ENCODE measurements around the gene TNIP2. TPM values are rescaled to one million over a fixed set of nuclear protein-coding genes. Genes with fewer than 3 reads are reported as not detected.
"Not testable (repeated sequence)": the region's sequence is repeated elsewhere in the genome, so short reads cannot be mapped to it uniquely, and the experiment has no call there.

The TNIP2 gene
- total RNA-seq, 1 donor from 2014 or later = 99.6 TPM

DNA sequence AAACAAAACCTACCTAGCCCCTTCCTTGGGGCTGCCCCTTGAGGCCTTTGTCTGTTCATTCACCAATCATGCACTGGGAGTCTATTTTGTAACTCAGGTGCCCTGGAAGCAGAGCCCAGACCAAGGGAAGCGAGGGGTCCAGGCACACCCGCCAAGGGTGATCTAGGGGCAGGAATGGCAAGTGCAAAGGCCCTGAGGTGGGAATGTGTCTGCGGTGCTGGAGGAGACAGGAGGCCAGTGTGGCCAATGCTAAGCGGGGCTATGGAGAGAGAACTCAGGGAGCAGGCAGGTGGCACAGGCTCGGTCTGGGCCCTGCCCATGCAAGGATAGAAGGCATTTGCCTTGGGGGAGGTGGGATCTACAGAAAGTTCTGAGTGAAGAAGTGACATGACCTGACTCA lies 33.2 kb upstream of the TNIP2 start:
- peak overlapping the region; percentile 9 for H3K4me3 Mint-ChIP-seq
- no peaks in the 10 kb centered on the region for H3K9me3 Mint-ChIP-seq
- H3K36me3 Mint-ChIP-seq (ENCODE audit: low read depth) = peaks cover under 1% of the 10 kb centered on the region
- intact Hi-C loops (cut with micrococcal nuclease) = no loop called here
- no peak for DNase-seq
- H3K27me3 Mint-ChIP-seq = no peaks in the 10 kb centered on the region
- H3K4me1 Mint-ChIP-seq = peaks cover 35% of the 10 kb centered on the region
- peak overlapping the region; percentile 80 for H3K27ac Mint-ChIP-seq

DNA sequence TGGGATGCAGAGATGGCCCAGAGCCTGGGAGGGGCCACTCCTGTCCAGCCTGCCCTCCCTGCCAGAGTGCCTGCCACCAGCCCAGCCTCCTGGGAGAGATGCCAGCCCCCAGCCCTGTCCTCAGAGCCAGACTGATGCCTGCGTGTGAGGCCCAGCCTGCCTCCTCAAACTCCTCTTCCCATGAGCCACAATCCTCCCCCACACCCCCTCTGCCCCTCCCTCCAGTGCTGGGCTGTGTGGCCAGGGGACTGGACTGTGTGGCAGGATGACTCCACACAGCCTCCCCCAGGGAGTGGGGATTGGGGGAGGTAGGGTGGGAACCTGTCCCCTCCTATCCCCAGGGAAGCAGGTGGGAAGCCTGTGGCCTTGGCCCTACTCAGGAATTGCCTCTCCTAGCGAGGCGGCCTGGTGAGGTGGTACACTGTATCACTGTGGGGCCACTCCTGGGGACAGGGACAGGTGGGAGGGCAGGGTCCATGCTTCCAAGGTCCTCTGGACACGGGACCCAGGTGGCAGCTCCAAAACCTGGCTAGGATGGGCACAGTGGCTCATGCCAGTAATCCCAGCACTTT lies 32.5 kb upstream of the TNIP2 start:
- intact Hi-C loops (cut with micrococcal nuclease) = no loop called here
- H3K36me3 Mint-ChIP-seq (ENCODE audit: low read depth) = peaks cover 3% of the 10 kb centered on the region
- peaks cover 33% of the 10 kb centered on the region for H3K4me1 Mint-ChIP-seq
- H3K27me3 Mint-ChIP-seq = peaks cover 4% of the 10 kb centered on the region
- no peak overlapping the region for H3K4me3 Mint-ChIP-seq
- peak overlapping the region; percentile 93 for H3K27ac Mint-ChIP-seq
- no peak for DNase-seq
- H3K9me3 Mint-ChIP-seq = peaks cover 7% of the 10 kb centered on the region

DNA sequence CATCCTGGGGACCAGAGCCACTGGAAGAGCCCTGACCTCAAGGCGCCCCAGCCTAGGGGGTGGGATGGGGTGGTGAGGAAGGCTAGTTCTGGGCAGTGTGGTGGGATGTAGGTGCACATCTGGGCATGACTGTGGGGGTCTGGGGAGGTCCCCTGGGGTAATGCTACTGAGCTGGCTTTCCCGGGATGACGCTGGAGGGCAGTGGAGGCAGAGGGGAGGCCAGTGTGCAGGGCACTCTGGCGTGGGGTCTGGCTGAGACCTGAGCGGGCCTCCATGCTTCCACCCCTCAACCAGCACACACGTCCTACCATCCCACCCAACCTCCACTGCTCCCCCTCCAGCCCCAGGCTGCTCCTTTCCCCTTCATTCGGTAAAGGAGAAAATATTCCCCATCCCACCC lies 32.0 kb upstream of the TNIP2 start:
- peak overlapping the region; percentile 93 for H3K27ac Mint-ChIP-seq
- no peak overlapping the region for H3K4me3 Mint-ChIP-seq
- H3K4me1 Mint-ChIP-seq = peaks cover 33% of the 10 kb centered on the region
- H3K9me3 Mint-ChIP-seq = peaks cover 11% of the 10 kb centered on the region
- H3K27me3 Mint-ChIP-seq = peaks cover 4% of the 10 kb centered on the region
- intact Hi-C loops (cut with micrococcal nuclease) = no loop called here
- H3K36me3 Mint-ChIP-seq (ENCODE audit: low read depth) = peaks cover 3% of the 10 kb centered on the region
- DNase-seq = no peak

DNA sequence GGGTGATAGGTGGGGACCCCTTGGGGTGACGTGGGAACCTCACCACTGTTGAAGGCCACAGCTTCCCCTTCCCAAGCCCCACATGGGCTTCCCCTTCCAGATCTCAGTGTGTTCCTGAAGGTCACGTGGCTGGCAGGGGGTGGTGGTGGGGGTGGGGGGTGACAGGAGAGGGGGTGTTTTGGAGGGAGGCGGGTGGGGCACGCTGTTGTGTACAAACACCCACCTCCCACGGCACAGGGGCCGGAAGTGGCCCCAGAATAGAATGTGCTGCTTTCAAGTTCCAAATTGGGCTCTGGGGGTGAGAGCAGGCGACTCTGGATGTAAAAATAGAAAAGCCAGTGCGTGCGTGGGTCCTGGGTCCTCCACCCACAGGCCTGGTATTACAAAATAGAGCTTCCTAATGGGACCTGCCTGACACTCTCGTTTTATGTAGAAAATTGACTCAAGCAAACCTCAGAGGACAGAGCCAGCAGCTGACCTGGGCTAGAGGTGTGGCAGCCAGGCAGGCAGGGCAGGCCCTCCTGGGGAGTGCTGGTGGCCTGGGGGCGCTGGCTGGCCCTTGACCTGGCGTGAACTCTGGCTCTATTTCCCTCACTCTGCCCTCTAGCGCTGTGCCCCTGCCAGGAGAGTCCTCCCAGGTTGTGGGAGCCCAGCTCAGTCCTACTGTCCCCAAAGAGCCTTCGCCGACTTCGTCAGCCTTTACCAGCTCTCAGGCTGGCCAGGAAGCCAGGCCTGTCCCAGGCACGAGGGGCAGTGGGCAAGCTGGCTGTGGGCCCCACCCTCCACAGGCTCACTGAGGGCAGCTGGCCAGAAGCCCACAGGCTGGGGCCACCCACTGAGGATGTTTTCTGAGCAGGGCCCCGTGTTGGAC lies 31.3 kb upstream of the TNIP2 start:
- H3K4me1 Mint-ChIP-seq = peaks cover 33% of the 10 kb centered on the region
- H3K27ac Mint-ChIP-seq = peak overlapping the region; percentile 93
- H3K9me3 Mint-ChIP-seq = peaks cover 17% of the 10 kb centered on the region
- intact Hi-C loops (cut with micrococcal nuclease) = loop anchor here (1.0 to 2.0 kb wide), 2 partner anchors 11 to 17 kb away; no protein-coding TSS in a partner anchor
- peak; percentile 85 for DNase-seq
- peaks cover 7% of the 10 kb centered on the region for H3K36me3 Mint-ChIP-seq (ENCODE audit: low read depth)
- H3K27me3 Mint-ChIP-seq = peaks cover 4% of the 10 kb centered on the region
- H3K4me3 Mint-ChIP-seq = peak overlapping the region; percentile 56

DNA sequence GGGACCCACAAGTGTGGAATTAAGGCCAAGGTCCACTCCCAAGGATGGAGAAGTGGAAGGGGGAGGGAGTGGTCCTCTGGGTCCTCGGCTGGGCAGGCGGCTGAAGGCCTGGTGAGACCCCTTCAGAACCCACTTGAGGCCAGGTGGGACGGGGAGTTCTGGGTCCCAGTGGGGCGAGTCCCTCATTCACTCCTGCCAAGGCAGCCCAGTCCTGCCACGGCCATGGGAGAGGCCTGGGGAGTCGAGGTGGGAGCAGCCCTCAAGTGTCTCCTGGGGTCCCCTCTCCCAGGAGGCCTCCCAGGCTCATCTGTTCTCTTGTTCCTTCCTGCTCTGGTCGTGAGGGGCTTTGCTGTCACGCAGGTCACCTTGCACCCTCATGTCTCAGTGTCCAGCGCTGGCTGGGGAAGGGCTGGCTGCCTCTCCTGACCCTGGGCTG lies 30.7 kb upstream of the TNIP2 start:
- Mint-ChIP-seq H3K4me3 (peak overlapping the region; percentile 56), H3K9me3 (peaks cover 17% of the 10 kb centered on the region), H3K4me1 (peaks cover 31% of the 10 kb centered on the region), H3K36me3 (ENCODE audit: low read depth) (peaks cover 7% of the 10 kb centered on the region), H3K27me3 (peaks cover 6% of the 10 kb centered on the region), H3K27ac (peak overlapping the region; percentile 93)
- DNase-seq = no peak
- intact Hi-C loops (cut with micrococcal nuclease) = loop anchor here (1.0 to 2.0 kb wide), 2 partner anchors 11 to 16 kb away; no protein-coding TSS in a partner anchor

DNA sequence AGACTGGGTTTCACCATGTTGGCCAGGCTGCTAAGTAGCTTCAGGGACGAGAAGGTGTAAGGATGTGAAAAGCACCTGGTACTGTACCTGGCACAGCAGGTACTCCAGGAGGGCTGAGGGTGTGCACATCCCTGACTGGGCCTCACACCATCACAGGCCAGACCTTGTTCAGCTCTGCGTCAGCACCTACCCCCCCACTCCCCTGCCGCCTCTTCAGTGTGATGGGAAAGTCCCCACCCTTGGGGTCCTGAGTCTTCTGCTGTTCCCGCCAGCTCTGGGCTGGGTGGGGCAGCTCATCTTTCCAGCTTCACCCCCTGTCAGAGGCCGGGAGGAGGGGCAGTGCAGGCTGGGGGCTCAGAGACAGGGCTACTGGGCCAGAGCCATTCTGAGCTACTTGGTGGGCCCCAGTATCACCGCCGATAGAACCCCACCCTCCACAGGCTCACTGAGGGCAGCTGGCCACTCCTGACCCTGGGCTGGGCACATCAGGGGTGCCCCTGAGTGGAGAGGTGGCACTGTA lies 30.1 kb upstream of the TNIP2 start:
- Mint-ChIP-seq H3K36me3 (ENCODE audit: low read depth) (peaks cover 7% of the 10 kb centered on the region), H3K27me3 (peaks cover 7% of the 10 kb centered on the region), H3K27ac (peak overlapping the region; percentile 93), H3K9me3 (peaks cover 17% of the 10 kb centered on the region), H3K4me1 (peaks cover 29% of the 10 kb centered on the region), H3K4me3 (peak overlapping the region; percentile 50)
- intact Hi-C loops (cut with micrococcal nuclease) = loop anchor here (2.0 kb wide), 1 partner anchor 15 kb away; no protein-coding TSS in a partner anchor
- DNase-seq = peak; percentile 81

DNA sequence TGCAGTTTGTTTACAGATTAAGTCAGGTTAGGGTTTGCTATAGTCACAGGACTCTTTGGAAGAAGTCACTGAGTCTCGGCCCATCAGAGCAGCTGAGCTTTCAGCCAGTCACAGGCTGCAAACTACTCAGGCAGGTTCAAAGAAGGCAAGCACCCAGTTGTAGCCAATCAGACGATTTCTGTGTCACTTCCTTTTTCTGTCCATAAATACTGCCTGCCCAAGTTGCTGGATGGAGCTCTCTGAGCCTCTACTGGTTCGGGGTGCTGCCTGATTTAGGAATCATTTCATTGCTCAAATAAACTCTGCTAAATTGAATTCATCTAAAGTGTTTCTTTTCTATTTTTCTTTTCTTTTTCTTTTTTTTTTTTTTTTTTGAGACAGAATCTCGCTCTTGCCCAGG lies 29.5 kb upstream of the TNIP2 start:
- Mint-ChIP-seq H3K9me3 (peaks cover 17% of the 10 kb centered on the region), H3K27ac (peak overlapping the region; percentile 93), H3K36me3 (ENCODE audit: low read depth) (peaks cover 7% of the 10 kb centered on the region), H3K4me3 (no peak overlapping the region), H3K4me1 (peaks cover 27% of the 10 kb centered on the region), H3K27me3 (peaks cover 7% of the 10 kb centered on the region)
- intact Hi-C loops (cut with micrococcal nuclease) = loop anchor here (2.0 kb wide), 1 partner anchor 15 kb away; no protein-coding TSS in a partner anchor
- peak; percentile 84 for DNase-seq

DNA sequence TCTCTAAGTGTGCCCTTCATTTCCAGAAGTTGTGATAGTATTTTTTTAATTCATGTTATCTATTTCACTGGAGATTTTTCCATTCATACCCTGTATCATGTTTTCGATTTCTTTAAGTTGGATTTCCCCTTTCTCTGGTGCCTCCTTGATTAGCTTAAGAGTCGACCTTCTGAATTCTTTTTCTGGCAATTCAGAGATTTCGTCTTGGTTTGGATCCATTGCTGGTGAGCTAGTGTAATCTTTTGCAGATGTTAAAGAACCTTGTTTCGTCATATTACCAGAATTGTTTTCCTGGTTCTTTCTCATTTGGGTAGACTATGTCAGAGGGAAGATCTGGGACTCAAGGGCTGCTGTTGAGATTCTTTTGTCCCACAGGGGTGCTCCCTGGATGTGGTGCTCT lies 27.7 kb upstream of the TNIP2 start:
- intact Hi-C loops (cut with micrococcal nuclease) = no loop called here
- peak overlapping the region; percentile 20 for H3K27ac Mint-ChIP-seq
- H3K4me3 Mint-ChIP-seq = no peak overlapping the region
- H3K9me3 Mint-ChIP-seq = peaks cover 17% of the 10 kb centered on the region
- H3K36me3 Mint-ChIP-seq (ENCODE audit: low read depth) = peaks cover 7% of the 10 kb centered on the region
- H3K27me3 Mint-ChIP-seq = peaks cover 7% of the 10 kb centered on the region
- H3K4me1 Mint-ChIP-seq = peaks cover 21% of the 10 kb centered on the region
- no peak for DNase-seq

DNA sequence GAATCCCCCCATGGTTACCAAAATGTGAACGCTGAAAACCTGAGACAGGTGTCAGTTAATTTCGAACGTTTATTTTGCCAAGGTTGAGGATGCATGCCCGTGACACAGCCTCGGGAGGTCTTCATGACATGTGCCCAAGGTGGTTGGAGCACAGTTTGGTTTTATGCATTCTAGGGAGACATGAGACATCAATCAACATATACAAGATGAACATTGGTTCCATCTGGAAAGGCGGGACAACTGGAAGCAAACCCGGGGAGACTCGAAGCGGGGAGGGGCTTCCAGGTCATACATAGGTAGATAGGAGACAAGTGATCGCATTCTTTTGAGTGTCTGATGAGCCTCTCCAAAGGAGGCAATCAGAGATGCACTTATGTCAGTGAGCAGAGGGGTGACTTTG lies 25.8 kb upstream of the TNIP2 start:
- DNase-seq = no peak
- no peak overlapping the region for H3K4me3 Mint-ChIP-seq
- peaks cover 17% of the 10 kb centered on the region for H3K9me3 Mint-ChIP-seq
- peaks cover 8% of the 10 kb centered on the region for H3K4me1 Mint-ChIP-seq
- H3K36me3 Mint-ChIP-seq (ENCODE audit: low read depth) = peaks cover 7% of the 10 kb centered on the region
- intact Hi-C loops (cut with micrococcal nuclease) = no loop called here
- no peak overlapping the region for H3K27ac Mint-ChIP-seq
- peaks cover 7% of the 10 kb centered on the region for H3K27me3 Mint-ChIP-seq

DNA sequence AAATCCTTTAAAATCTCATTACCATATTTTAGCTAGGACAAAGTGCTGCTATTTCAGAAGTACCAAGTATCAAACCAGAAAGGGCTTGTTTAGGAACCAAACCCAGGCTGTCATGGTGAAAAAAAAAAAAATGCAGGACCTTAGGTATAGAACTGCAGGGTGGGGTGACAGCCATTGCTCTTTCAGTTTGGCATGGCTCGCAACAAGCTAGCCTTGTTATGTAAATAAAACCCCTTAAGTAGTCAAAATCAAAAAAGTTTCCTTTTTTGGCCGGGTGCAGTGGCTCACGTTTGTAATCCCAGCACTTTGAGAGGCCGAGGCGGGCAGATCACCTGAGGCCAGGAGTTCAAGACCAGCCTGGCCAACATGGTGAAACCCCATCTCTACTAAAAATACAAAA lies 24.5 kb upstream of the TNIP2 start:
- DNase-seq; H3K4me1 Mint-ChIP-seq; H3K27ac Mint-ChIP-seq; intact Hi-C loops (cut with micrococcal nuclease); H3K36me3 Mint-ChIP-seq (ENCODE audit: low read depth); H3K4me3 Mint-ChIP-seq; H3K27me3 Mint-ChIP-seq: not testable (repeated sequence)
- H3K9me3 Mint-ChIP-seq = peaks cover 17% of the 10 kb centered on the region

DNA sequence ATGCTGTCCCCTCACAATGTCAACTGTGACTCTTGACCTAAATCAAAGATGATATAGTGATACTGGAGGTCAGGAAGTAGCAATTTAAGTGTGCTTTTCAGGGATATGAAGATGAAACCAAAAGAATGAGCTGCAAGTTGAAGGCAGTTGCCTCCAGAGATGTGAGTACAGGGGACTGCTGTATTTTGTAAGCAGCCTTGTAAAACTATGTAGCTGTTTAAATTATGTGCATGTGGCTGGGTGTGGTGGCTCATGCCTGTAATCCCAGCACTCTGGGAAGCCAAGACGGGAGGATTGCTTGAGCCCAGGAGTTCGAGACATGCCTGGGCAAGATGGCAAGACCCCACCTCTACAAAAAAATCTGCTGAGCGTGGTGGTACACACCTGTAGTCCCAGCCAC lies 15.1 kb upstream of the TNIP2 start:
- Mint-ChIP-seq H3K27me3 (no peaks in the 10 kb centered on the region), H3K9me3 (peaks cover 5% of the 10 kb centered on the region), H3K4me3 (no peak overlapping the region), H3K4me1 (peaks cover 9% of the 10 kb centered on the region), H3K36me3 (ENCODE audit: low read depth) (peaks cover 5% of the 10 kb centered on the region), H3K27ac (no peak overlapping the region)
- intact Hi-C loops (cut with micrococcal nuclease) = loop anchor here (2.0 kb wide), 1 partner anchor 16 kb away; no protein-coding TSS in a partner anchor
- no peak for DNase-seq

DNA sequence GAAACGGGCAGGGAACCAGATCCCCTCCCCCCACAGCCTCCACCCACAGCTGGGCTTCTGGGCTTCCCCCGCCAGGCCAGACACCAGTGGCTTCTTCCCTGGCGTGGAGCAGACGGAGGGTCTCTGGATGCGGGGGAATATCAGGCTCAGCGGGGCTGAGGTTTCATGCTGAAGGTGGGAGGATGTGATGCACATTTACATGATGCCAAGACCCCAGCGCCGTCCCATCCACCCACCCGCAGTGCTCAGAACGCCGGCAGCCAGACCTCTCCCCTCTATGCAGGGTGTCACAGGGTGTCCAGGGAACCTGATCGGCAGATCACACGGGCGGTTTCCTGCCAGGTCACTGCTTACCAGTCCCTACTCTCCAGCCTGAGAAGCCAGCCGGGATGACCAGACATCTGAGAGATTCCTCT lies 12.8 kb upstream of the TNIP2 start:
- DNase-seq = no peak
- Mint-ChIP-seq H3K36me3 (ENCODE audit: low read depth) (peaks cover 5% of the 10 kb centered on the region), H3K9me3 (peaks cover 5% of the 10 kb centered on the region), H3K4me3 (no peak overlapping the region), H3K4me1 (peaks cover 11% of the 10 kb centered on the region), H3K27me3 (no peaks in the 10 kb centered on the region), H3K27ac (no peak overlapping the region)
- intact Hi-C loops (cut with micrococcal nuclease) = no loop called here

DNA sequence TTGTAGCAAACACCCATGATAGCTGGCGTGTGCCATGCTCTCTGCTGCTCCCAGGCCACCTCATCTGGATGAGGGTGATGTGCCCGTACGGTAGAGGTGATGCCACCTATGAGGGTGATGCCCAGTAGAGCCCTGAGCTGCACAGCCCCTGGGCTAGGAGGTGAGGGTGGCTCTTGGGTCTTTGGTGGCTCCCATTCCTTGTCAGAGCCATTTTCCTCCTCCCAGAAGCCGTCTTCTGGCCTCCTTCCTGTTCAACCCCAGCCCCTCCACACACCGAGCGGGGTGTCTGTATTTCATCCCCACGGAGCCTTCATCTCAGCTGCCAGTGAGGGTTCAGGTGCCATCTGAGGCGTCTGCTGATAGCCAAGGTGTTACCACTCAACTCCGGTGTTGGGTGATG lies 12.0 kb upstream of the TNIP2 start:
- intact Hi-C loops (cut with micrococcal nuclease) = no loop called here
- Mint-ChIP-seq H3K27me3 (no peaks in the 10 kb centered on the region), H3K4me3 (no peak overlapping the region), H3K36me3 (ENCODE audit: low read depth) (peaks cover 5% of the 10 kb centered on the region), H3K4me1 (peaks cover 13% of the 10 kb centered on the region), H3K9me3 (peaks cover 5% of the 10 kb centered on the region), H3K27ac (no peak overlapping the region)
- DNase-seq = no peak

DNA sequence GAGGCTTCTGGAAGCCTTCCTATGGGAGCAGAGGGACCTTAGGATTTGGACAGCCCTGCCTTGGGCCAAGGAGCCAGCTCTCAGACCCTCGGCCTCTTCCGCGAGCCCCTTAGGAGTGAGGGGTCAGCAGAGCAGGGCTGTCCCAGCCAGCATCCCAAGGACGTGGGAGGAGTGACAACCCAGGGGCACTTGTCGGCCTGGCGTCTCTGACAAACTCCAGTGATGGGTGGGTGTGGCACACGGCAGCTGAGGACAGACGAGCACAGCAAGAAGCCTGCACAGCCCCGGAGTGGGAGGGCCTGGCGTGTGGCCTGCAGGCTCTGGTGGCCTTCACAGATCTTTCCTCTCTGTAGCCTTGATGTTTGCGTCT lies 11.6 kb upstream of the TNIP2 start:
- H3K27me3 Mint-ChIP-seq = no peaks in the 10 kb centered on the region
- H3K4me1 Mint-ChIP-seq = peaks cover 13% of the 10 kb centered on the region
- peaks cover 5% of the 10 kb centered on the region for H3K36me3 Mint-ChIP-seq (ENCODE audit: low read depth)
- intact Hi-C loops (cut with micrococcal nuclease) = no loop called here
- H3K9me3 Mint-ChIP-seq = peaks cover 5% of the 10 kb centered on the region
- no peak overlapping the region for H3K27ac Mint-ChIP-seq
- no peak for DNase-seq
- H3K4me3 Mint-ChIP-seq = no peak overlapping the region

All from activated CD4-positive, alpha-beta T cell treated with anti-CD3 and anti-CD28 coated beads, Interleukin-2, amount 10 ng/mL, durations not matched to agents 24 days and 14 days (primary cell).